ENCODE data around the gene UNC93B1. TPM values are rescaled to one million over a fixed set of nuclear protein-coding genes. Genes with fewer than 3 reads are reported as not detected.

Gene UNC93B1
- total RNA-seq, 1 donor from 2014 or later = 0.86 TPM

DNA sequence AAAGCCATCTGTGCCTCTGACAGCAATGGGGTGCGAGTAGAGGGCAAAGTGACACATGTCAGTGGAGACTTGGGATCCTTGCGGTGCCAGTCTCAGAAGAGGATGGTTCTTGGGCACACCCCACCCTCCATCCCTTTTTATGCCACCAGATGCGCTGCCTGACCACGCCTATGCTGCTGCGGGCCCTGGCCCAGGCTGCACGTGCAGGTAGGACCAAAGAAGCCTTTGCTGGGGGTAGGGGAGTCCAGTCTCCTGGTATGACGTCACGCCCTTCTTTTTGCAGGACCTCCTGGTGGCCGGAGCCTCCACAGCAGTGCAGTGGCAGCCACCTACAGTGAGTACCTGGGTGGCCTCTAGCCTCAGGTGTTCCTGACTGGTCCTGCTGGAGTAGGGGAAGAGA, 28.1 kb upstream of the UNC93B1 start:
- DNase-seq = no peak
- Mint-ChIP-seq H3K27me3 (ENCODE audit: unreplicated experiment) (peaks cover 9% of the 10 kb centered on the region), H3K27ac (ENCODE audit: unreplicated experiment) (peak overlapping the region; percentile 52), H3K4me1 (ENCODE audit: low read depth, unreplicated experiment) (peaks cover 7% of the 10 kb centered on the region), H3K36me3 (ENCODE audit: unreplicated experiment) (no peaks in the 10 kb centered on the region), H3K4me3 (ENCODE audit: unreplicated experiment) (peak overlapping the region; percentile 96), H3K9me3 (ENCODE audit: unreplicated experiment) (peaks cover 4% of the 10 kb centered on the region)
- TF ChIP-seq CTCF (IDR thresholded peaks at IDR 0.05; ENCODE audit: partially characterized antibody, unreplicated experiment) = no peak

- TF ChIP-seq CTCF (IDR thresholded peaks at IDR 0.05; ENCODE audit: partially characterized antibody, unreplicated experiment) = no peak
- H3K9me3 Mint-ChIP-seq (ENCODE audit: unreplicated experiment) = peaks cover 7% of the 10 kb centered on the region
- no peak for DNase-seq
- peaks cover 7% of the 10 kb centered on the region for H3K4me1 Mint-ChIP-seq (ENCODE audit: low read depth, unreplicated experiment)
- H3K4me3 Mint-ChIP-seq (ENCODE audit: unreplicated experiment) = peak overlapping the region; percentile 96
- no peaks in the 10 kb centered on the region for H3K36me3 Mint-ChIP-seq (ENCODE audit: unreplicated experiment)
- H3K27ac Mint-ChIP-seq (ENCODE audit: unreplicated experiment) = peak overlapping the region; percentile 76
- H3K27me3 Mint-ChIP-seq (ENCODE audit: unreplicated experiment) = peaks cover 9% of the 10 kb centered on the region
Observed at GRCh38 chr11:68031144-68031464, 27.2 kb upstream of the UNC93B1 start.

- TF ChIP-seq CTCF (IDR thresholded peaks at IDR 0.05; ENCODE audit: partially characterized antibody, unreplicated experiment) = no peak
- peaks cover 9% of the 10 kb centered on the region for H3K27me3 Mint-ChIP-seq (ENCODE audit: unreplicated experiment)
- no peaks in the 10 kb centered on the region for H3K36me3 Mint-ChIP-seq (ENCODE audit: unreplicated experiment)
- H3K9me3 Mint-ChIP-seq (ENCODE audit: unreplicated experiment) = peaks cover 7% of the 10 kb centered on the region
- peak within 1 kb of the TSS; percentile 96 for H3K4me3 Mint-ChIP-seq (ENCODE audit: unreplicated experiment)
- H3K27ac Mint-ChIP-seq (ENCODE audit: unreplicated experiment) = peak within 1 kb of the TSS; percentile 77
- H3K4me1 Mint-ChIP-seq (ENCODE audit: low read depth, unreplicated experiment) = peaks cover 7% of the 10 kb centered on the region
- DNase-seq = peak; percentile 95
Observed at GRCh38 chr11:68030318-68031143, 26.6 kb upstream of the UNC93B1 start, which contains the start of gene NDUFS8. Gene NDUFS8 (plus strand): TSS chr11:68030681. CDS start chr11:68032152, 1,471 bp downstream.

DNA sequence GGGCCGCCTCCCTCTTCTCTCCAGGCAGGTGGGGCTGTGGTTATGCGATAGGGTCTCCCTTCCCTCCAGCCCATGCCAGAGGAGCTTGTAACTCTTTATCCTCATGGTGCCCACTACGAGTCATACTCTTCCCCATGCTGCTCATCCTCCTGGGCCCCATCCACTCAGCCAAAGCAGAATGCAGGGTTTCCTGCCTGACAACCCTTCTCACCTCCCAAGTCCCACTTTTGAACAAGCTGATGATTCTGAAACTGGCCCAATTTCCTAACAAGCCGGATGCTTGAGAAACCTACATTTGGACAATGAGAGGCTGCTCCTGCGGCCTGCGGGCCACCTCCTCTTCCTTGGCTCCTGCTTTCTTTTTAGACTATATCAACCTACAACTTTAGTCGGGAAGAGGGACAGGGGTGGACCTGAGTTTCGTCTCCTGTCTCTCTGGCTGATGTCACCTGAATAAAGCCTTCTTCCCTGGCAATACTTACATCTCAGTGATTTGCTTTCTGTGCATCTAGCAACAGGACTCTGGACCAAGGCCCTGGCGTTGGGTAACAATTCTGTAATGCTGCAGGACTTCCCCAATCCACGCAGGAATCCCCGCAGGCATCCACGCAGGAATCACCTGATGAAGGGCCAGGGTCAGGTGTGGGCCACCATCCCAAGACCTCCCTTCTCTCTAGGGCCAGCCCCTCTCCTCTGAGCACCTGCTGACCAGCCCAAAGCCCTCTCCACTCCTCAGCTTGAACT, 25.1 kb upstream of the UNC93B1 start:
- peak overlapping the region; percentile 73 for H3K4me3 Mint-ChIP-seq (ENCODE audit: unreplicated experiment)
- H3K27me3 Mint-ChIP-seq (ENCODE audit: unreplicated experiment) = peaks cover 9% of the 10 kb centered on the region
- peak overlapping the region; percentile 38 for H3K27ac Mint-ChIP-seq (ENCODE audit: unreplicated experiment)

More for the DNA sequence above, 25.1 kb upstream of the UNC93B1 start:
- Mint-ChIP-seq H3K36me3 (ENCODE audit: unreplicated experiment) (peaks cover 10% of the 10 kb centered on the region), H3K4me1 (ENCODE audit: low read depth, unreplicated experiment) (peaks cover 10% of the 10 kb centered on the region), H3K9me3 (ENCODE audit: unreplicated experiment) (peaks cover 9% of the 10 kb centered on the region)
- no peak for DNase-seq
- TF ChIP-seq CTCF (IDR thresholded peaks at IDR 0.05; ENCODE audit: partially characterized antibody, unreplicated experiment) = no peak

All from glutamatergic neuron (in vitro differentiated cells).